ENCODE results near the gene ZNF385C. TPM values are rescaled to one million over a fixed set of nuclear protein-coding genes. Genes with fewer than 3 reads are reported as not detected.
"Not testable (repeated sequence)": the region's sequence is repeated elsewhere in the genome, so short reads cannot be mapped to it uniquely, and the experiment has no call there.

Gene ZNF385C
- total RNA-seq (2012; rRNA removed), result not detected in 2 replicates

DNA sequence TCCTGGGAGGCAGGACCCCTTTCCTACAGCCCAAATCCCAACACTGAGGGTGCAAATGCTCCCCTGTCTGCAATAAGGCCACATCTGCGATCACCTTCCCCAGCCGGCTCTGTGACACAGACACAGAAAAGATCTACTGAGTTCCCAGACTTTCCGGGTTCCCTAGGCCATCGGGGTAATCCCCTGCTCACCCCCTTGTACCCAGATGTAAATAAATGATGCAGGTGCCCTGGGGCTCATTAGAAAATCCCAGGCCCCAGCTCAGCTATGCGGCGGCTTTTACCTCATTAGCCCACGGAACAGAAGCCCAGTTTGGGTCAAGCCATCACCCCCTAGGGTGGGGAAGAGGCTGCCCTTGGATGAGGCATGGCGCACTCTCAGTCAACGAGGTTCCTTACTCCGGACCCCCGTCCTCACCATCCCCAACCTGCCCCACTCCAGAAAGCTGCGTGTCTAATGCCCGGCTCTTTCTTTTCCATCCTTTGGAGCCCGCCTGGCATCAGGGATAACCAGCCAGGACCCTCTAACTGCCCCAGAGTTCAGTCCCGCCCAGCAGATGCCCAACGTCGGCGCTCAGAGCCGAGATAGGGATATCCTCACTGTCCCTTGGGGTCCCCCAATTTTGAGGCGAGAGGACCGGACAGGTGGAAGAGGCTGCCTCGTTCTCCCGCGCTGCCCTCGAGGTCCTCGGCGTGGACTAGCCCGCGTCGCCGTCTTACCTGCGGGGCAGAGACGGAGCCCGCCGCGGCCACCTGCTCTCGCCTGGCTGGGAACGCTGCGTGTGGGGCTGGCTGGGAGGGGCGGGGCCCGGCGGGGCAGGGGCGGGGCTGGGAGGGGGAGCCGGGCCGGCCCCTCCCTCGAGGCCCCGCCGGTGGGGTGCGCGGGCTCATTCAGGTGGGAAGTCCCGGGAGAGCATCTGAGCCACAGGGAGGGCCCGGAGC lies at the start of gene ZNF385C:
ZNF385C (minus strand) TSS at position 783 of the 941 bp plus-strand sequence. CDS start 35,417 bp downstream, outside the sequence.
- H3K27me3 ChIP-seq (ENCODE audit: control insufficient read depth, insufficient read depth, low read length), result peaks cover 36% of the 10 kb centered on the region
- no peaks in the 10 kb centered on the region for H3K36me3 ChIP-seq (ENCODE audit: insufficient read depth, low read length)
- peaks cover 3% of the 10 kb centered on the region for H3K4me1 ChIP-seq (ENCODE audit: control insufficient read depth, insufficient read depth, low read length)
- H3K4me3 ChIP-seq (ENCODE audit: low read length), result no peak within 1 kb of the TSS
- no peak within 1 kb of the TSS for H3K9ac ChIP-seq (ENCODE audit: low read depth, low read length)
- no peak within 1 kb of the TSS for H3K4me2 ChIP-seq (ENCODE audit: low read length)
- no peaks in the 10 kb centered on the region for H3K9me3 ChIP-seq (replicated peaks; ENCODE audit: low read length)

DNA sequence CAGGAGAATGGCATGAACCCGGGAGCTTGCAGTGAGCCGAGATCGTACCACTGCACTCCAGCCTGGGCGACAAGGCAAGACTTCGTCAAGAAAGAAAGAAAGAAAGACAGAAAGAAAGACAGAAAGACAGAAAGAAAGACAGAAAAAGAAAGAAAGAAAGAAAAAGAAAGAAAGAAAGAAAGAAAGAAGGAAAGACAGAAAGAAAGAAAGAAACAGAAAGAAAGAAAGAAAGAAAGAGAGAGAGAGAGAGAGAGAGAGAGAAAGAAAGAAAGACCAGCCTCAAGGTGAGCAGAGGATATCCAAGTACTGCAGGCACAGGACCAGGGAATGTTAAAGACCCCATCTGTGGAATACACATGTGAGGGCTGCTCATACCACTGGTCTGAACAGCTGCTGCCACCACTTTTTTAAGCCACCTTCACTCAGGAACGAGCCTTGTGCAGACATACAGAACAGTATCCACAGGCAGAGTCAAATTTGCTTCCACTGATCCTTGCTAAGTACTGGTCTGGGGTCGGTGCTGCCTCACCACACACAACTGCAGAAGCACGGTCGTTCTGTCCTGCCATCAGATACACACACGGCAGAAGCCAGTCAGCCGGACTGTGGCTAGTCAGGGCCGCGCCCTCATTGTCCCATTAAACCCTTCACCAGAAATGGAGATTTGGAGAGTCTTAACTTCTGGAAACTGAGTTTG lies 48.8 kb upstream of the ZNF385C start:
- H3K36me3 ChIP-seq (ENCODE audit: insufficient read depth, low read length), result peaks cover 18% of the 10 kb centered on the region
- no peak overlapping the region for H3K4me3 ChIP-seq (ENCODE audit: low read length)
- no peaks in the 10 kb centered on the region for H3K27me3 ChIP-seq (ENCODE audit: control insufficient read depth, insufficient read depth, low read length)
- H3K9ac ChIP-seq (ENCODE audit: low read depth, low read length), result no peak overlapping the region
- H3K4me1 ChIP-seq (ENCODE audit: control insufficient read depth, insufficient read depth, low read length), result peaks cover 17% of the 10 kb centered on the region
- no peaks in the 10 kb centered on the region for H3K9me3 ChIP-seq (replicated peaks; ENCODE audit: low read length)
- H3K4me2 ChIP-seq (ENCODE audit: low read length), result no peak overlapping the region

GRCh38 chr17:42143138-42143537 lies 44.9 kb upstream of the ZNF385C start:
- H3K36me3 ChIP-seq (ENCODE audit: insufficient read depth, low read length), result peaks cover 25% of the 10 kb centered on the region
- H3K9me3 ChIP-seq (replicated peaks; ENCODE audit: low read length); H3K27me3 ChIP-seq (ENCODE audit: control insufficient read depth, insufficient read depth, low read length); H3K4me3 ChIP-seq (ENCODE audit: low read length); H3K9ac ChIP-seq (ENCODE audit: low read depth, low read length): not testable (repeated sequence)
- peaks cover 27% of the 10 kb centered on the region for H3K4me1 ChIP-seq (ENCODE audit: control insufficient read depth, insufficient read depth, low read length)
- peak overlapping the region; percentile 56 for H3K4me2 ChIP-seq (ENCODE audit: low read length)

- peak overlapping the region; percentile 4 for H3K9ac ChIP-seq (ENCODE audit: low read depth, low read length)
- H3K4me2 ChIP-seq (ENCODE audit: low read length), result peak overlapping the region; percentile 56
- H3K4me3 ChIP-seq (ENCODE audit: low read length), result no peak overlapping the region
- H3K4me1 ChIP-seq (ENCODE audit: control insufficient read depth, insufficient read depth, low read length), result peaks cover 27% of the 10 kb centered on the region
- no peaks in the 10 kb centered on the region for H3K9me3 ChIP-seq (replicated peaks; ENCODE audit: low read length)
- no peaks in the 10 kb centered on the region for H3K27me3 ChIP-seq (ENCODE audit: control insufficient read depth, insufficient read depth, low read length)
- H3K36me3 ChIP-seq (ENCODE audit: insufficient read depth, low read length), result peaks cover 25% of the 10 kb centered on the region
Measured at GRCh38 chr17:42142371-42142896, 44.2 kb upstream of the ZNF385C start.

DNA sequence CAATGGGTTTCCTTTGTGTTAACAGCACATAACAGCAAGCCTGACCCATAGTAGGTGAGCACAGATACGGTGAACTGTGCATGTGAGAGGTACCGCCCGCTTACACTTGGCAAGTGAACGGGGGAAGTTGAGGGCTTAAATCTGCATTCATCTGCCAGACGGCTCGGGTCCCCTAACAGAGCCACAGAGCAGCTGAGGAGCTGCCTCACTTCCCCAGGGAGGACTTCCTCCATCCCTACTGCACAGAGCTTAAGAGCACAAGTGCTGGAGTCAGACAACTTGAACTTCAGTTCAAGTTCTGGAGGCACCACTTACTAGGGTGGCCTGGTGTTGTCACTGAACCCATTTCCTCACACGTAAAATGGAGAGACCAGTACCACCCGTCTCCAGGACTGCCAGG lies 43.1 kb upstream of the ZNF385C start:
- H3K4me3 ChIP-seq (ENCODE audit: low read length), result no peak overlapping the region
- H3K9me3 ChIP-seq (replicated peaks; ENCODE audit: low read length), result no peaks in the 10 kb centered on the region
- no peaks in the 10 kb centered on the region for H3K27me3 ChIP-seq (ENCODE audit: control insufficient read depth, insufficient read depth, low read length)
- H3K9ac ChIP-seq (ENCODE audit: low read depth, low read length), result no peak overlapping the region
- peaks cover 22% of the 10 kb centered on the region for H3K36me3 ChIP-seq (ENCODE audit: insufficient read depth, low read length)
- no peak overlapping the region for H3K4me2 ChIP-seq (ENCODE audit: low read length)
- H3K4me1 ChIP-seq (ENCODE audit: control insufficient read depth, insufficient read depth, low read length), result peaks cover 28% of the 10 kb centered on the region

DNA sequence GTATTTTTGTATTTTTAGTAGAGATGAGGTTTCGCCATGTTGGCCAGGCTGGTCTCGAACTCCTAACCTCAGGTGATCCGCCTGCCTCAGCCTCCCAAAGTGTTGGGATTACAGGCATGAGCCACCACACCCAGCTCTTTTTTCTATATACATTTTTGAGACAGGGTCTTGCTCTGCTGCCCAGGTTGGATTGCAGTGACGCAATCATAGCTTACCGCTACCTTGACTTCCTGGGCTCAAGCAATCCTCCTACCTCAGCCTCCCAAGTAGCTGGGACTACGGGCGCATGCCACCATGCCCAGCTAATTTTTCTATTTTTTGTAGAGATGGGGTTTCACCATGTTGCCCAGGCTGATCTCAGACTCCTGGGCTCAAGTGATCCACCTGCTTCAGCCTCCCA lies 42.4 kb upstream of the ZNF385C start:
- Histone ChIP-seq H3K36me3 (ENCODE audit: insufficient read depth, low read length) (peaks cover 22% of the 10 kb centered on the region), H3K4me1 (ENCODE audit: control insufficient read depth, insufficient read depth, low read length) (peaks cover 35% of the 10 kb centered on the region)
- H3K4me2 ChIP-seq (ENCODE audit: low read length); H3K27me3 ChIP-seq (ENCODE audit: control insufficient read depth, insufficient read depth, low read length); H3K9me3 ChIP-seq (replicated peaks; ENCODE audit: low read length); H3K9ac ChIP-seq (ENCODE audit: low read depth, low read length); H3K4me3 ChIP-seq (ENCODE audit: low read length): not testable (repeated sequence)

DNA sequence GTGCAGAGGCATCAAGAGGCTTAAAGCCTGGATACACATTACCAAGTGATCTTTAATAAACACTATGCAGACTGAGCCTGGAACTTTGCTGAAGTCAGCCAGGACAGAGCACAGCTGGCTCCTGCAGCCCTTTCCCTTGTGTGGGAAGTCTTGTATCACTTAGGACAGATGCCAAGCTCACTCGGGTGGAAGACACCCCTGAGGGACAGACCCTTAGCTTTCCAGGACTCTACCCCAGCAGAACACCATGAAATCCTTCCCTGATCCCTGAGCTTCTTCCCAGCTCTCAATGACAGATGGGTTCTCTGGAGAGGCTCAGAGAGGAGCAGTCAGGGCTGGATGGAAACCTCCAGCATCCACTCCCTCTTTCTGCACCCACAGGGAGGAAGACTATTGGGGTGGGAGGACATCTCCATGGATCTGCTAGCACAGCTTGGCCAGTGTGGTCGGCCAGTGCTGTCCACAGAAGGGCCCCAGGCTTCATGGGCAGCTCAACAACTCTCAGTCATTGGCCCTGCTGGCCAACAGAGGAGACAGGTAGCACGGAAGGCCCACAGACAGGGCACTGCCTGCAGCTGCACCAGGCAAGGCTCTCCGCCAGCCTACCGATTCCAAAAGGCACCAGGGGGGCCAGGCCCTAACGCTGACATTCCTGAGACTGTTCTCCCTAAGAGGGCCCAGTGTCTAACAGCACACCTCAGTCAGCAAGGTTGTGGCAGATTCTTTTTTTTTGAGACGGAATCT lies 40.6 kb upstream of the ZNF385C start:
- H3K9ac ChIP-seq (ENCODE audit: low read depth, low read length), result no peak overlapping the region
- peaks cover 18% of the 10 kb centered on the region for H3K36me3 ChIP-seq (ENCODE audit: insufficient read depth, low read length)
- H3K9me3 ChIP-seq (replicated peaks; ENCODE audit: low read length), result no peaks in the 10 kb centered on the region
- H3K4me1 ChIP-seq (ENCODE audit: control insufficient read depth, insufficient read depth, low read length), result peaks cover 45% of the 10 kb centered on the region
- H3K27me3 ChIP-seq (ENCODE audit: control insufficient read depth, insufficient read depth, low read length), result no peaks in the 10 kb centered on the region
- no peak overlapping the region for H3K4me3 ChIP-seq (ENCODE audit: low read length)
- H3K4me2 ChIP-seq (ENCODE audit: low read length), result no peak overlapping the region

GRCh38 chr17:42136654-42137051 lies 38.4 kb upstream of the ZNF385C start:
- Histone ChIP-seq H3K27me3 (ENCODE audit: control insufficient read depth, insufficient read depth, low read length) (no peaks in the 10 kb centered on the region), H3K9me3 (replicated peaks; ENCODE audit: low read length) (no peaks in the 10 kb centered on the region), H3K36me3 (ENCODE audit: insufficient read depth, low read length) (peaks cover 16% of the 10 kb centered on the region), H3K4me2 (ENCODE audit: low read length) (no peak overlapping the region), H3K4me3 (ENCODE audit: low read length) (no peak overlapping the region), H3K9ac (ENCODE audit: low read depth, low read length) (no peak overlapping the region), H3K4me1 (ENCODE audit: control insufficient read depth, insufficient read depth, low read length) (peaks cover 46% of the 10 kb centered on the region)

- H3K9ac ChIP-seq (ENCODE audit: low read depth, low read length), result no peak overlapping the region
- H3K4me3 ChIP-seq (ENCODE audit: low read length), result peak overlapping the region; percentile 35
Measured at GRCh38 chr17:42135664-42136653, 37.7 kb upstream of the ZNF385C start.

DNA sequence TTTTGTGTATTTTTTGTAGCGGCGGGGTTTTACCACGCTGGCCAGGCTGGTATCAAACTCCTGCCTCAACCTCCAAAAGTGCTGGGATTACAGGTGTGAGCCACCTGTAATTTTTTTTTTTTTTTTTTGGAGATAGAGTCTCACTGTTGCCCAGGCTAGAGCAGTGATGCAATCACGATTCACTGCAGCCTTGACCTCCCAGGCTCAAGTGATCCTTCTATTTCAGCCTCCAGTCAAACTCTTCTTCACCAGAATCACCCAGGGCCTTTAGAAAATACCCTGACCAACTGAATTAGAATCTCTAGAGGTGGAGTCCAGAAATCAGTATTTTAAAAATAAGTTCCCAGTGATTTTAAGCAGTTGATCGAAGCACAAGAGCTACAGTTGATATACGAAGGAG lies 36.9 kb upstream of the ZNF385C start:
- Histone ChIP-seq H3K4me2 (ENCODE audit: low read length) (peak overlapping the region; percentile 33), H3K4me3 (ENCODE audit: low read length) (peak overlapping the region; percentile 35), H3K9me3 (replicated peaks; ENCODE audit: low read length) (no peaks in the 10 kb centered on the region), H3K36me3 (ENCODE audit: insufficient read depth, low read length) (peaks cover 9% of the 10 kb centered on the region), H3K4me1 (ENCODE audit: control insufficient read depth, insufficient read depth, low read length) (peaks cover 46% of the 10 kb centered on the region), H3K9ac (ENCODE audit: low read depth, low read length) (no peak overlapping the region), H3K27me3 (ENCODE audit: control insufficient read depth, insufficient read depth, low read length) (no peaks in the 10 kb centered on the region)

More at GRCh38 chr17:42135664-42136653, 37.7 kb upstream of the ZNF385C start:
- Histone ChIP-seq H3K4me2 (ENCODE audit: low read length) (peak overlapping the region; percentile 33), H3K36me3 (ENCODE audit: insufficient read depth, low read length) (peaks cover 12% of the 10 kb centered on the region), H3K27me3 (ENCODE audit: control insufficient read depth, insufficient read depth, low read length) (no peaks in the 10 kb centered on the region), H3K9me3 (replicated peaks; ENCODE audit: low read length) (no peaks in the 10 kb centered on the region), H3K4me1 (ENCODE audit: control insufficient read depth, insufficient read depth, low read length) (peaks cover 46% of the 10 kb centered on the region)

Data from skeletal muscle satellite cell (primary cell).